VCaP (cell line): Measurements from ENCODE around the gene DKK1.

ENCODE experiments used
- H3K27ac ChIP-seq: fragments of 450-650 bp; 2 replicates; pipeline ENCODE4 v1.5.1; 2017
- CTCF ChIP-seq: fragments of 450-650 bp; conservative IDR thresholded peaks from 2 replicates; pipeline ENCODE4 v1.5.1; 2017; ENCODE audit warnings: mild to moderate bottlenecking, moderate library complexity

The DKK1 gene

GRCh38 chr10:52318822-52319464 is 4.9 kb downstream of the DKK1 start:
- no peak overlapping the region for H3K27ac ChIP-seq
- no peak for TF ChIP-seq CTCF

GRCh38 chr10:52319926-52320325 is 5.8 kb downstream of the DKK1 start:
- no peak overlapping the region for H3K27ac ChIP-seq
- TF ChIP-seq CTCF: no peak

- H3K27ac ChIP-seq: no peak overlapping the region
- TF ChIP-seq CTCF: no peak
Observed at GRCh38 chr10:52322323-52322722, 8.2 kb downstream of the DKK1 start.

GRCh38 chr10:52322936-52323335 is 8.9 kb downstream of the DKK1 start:
- no peak for TF ChIP-seq CTCF
- no peak overlapping the region for H3K27ac ChIP-seq

GRCh38 chr10:52326382-52326781 is 12.3 kb downstream of the DKK1 start:
- H3K27ac ChIP-seq: no peak overlapping the region
- no peak for TF ChIP-seq CTCF

- no peak for TF ChIP-seq CTCF
- H3K27ac ChIP-seq: no peak overlapping the region
Observed at GRCh38 chr10:52331638-52332364, 17.7 kb downstream of the DKK1 start.

GRCh38 chr10:52332815-52333214 is 18.7 kb downstream of the DKK1 start:
- TF ChIP-seq CTCF: no peak
- H3K27ac ChIP-seq: no peak overlapping the region
